GM18858 (cell line): ENCODE results near the gene CFHR1.

Source experiments
- ATAC-seq: cut with Tn5 transposase; IDR thresholded peaks from one replicate; pipeline ENCODE4 v1.9.1; 2021; ENCODE audit not compliant: unreplicated experiment

The CFHR1 gene

GRCh38 chr1:196875935-196876334 is 56.4 kb downstream of the CFHR1 start:
- no peak for ATAC-seq

GRCh38 chr1:196877964-196878363 is 58.4 kb downstream of the CFHR1 start:
- no peak for ATAC-seq
